C4-2B (cell line): Measurements from ENCODE around the gene AUNIP.
"Not testable (repeated sequence)": the region's sequence is repeated elsewhere in the genome, so short reads cannot be mapped to it uniquely, and the experiment has no call there.

Source experiments
- H3K27ac ChIP-seq: fragments of 450-650 bp; 2 replicates; pipeline ENCODE4 v1.5.1; 2017
- ZFX ChIP-seq: fragments of 450-650 bp; IDR thresholded peaks from 2 replicates; pipeline ENCODE4 v1.6.1; 2017
- TF ChIP-seq, protein P1 (sequence below): fragments of 450-650 bp; conservative IDR thresholded peaks from 2 replicates; pipeline ENCODE4 v1.5.1; 2017; ENCODE audit warnings: mild to moderate bottlenecking

The AUNIP gene

DNA sequence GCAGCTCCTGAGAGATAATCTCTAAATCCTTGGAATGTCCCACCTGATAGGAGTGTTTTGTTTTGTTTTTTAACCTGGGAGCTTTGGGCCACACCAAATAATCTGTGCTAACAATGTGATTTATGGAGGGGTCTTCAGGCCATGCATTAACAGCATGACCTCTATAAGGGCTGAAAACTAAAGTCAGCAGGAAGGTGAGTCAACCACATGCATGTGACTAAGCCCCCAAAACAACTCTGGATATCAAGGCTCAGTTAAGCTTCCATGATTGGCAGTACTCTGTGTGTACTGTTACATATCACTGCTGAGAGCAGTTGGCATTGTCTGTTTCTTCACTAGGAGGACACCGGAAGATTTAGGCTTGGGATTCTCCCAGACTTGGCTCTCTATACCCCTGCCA is 10.7 kb downstream of the AUNIP start:
- H3K27ac ChIP-seq = no peak overlapping the region
- TF ChIP-seq, protein P1, sequence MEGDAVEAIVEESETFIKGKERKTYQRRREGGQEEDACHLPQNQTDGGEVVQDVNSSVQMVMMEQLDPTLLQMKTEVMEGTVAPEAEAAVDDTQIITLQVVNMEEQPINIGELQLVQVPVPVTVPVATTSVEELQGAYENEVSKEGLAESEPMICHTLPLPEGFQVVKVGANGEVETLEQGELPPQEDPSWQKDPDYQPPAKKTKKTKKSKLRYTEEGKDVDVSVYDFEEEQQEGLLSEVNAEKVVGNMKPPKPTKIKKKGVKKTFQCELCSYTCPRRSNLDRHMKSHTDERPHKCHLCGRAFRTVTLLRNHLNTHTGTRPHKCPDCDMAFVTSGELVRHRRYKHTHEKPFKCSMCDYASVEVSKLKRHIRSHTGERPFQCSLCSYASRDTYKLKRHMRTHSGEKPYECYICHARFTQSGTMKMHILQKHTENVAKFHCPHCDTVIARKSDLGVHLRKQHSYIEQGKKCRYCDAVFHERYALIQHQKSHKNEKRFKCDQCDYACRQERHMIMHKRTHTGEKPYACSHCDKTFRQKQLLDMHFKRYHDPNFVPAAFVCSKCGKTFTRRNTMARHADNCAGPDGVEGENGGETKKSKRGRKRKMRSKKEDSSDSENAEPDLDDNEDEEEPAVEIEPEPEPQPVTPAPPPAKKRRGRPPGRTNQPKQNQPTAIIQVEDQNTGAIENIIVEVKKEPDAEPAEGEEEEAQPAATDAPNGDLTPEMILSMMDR = no peak
- TF ChIP-seq ZFX = no peak

DNA sequence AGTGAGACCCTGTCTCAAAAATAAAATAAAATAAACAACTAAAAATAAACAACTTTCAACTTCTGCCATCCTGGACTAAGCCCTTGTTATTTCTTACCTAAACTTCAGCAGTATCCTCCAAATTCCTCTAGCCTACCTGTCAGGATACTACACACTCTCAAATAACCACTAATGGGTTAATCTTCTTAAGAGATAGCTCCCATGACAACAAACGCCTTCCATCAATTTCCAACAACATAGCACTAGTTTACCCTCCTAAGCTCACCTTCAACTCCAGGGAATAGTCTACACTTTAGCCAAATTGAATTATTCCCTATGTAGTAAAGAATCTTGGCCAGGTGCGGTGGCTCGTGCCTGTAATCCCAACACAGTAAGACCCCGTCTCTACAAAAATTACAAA is 11.3 kb downstream of the AUNIP start:
- TF ChIP-seq, protein P1 = no peak
- TF ChIP-seq ZFX = no peak
- no peak overlapping the region for H3K27ac ChIP-seq

DNA sequence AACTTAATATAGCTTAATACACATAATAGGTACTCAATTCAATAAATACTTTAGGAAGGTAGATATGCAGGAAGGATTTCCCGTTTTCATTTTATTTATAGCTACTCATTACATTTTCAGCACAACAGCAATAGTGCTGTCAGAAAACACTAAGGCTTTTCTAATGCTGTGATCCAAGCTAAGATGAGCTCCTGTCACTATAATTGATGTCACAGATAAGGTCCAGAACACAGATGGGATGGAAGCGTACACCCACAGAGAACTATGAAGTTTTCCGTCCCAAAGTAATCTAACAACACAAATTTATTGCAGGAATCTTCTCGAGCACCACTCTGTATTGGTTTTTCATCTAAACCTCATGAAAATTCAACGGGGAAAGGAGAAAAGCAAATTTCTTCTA is 13.6 kb downstream of the AUNIP start:
- TF ChIP-seq, protein P1 = no peak
- no peak for TF ChIP-seq ZFX
- no peak overlapping the region for H3K27ac ChIP-seq

DNA sequence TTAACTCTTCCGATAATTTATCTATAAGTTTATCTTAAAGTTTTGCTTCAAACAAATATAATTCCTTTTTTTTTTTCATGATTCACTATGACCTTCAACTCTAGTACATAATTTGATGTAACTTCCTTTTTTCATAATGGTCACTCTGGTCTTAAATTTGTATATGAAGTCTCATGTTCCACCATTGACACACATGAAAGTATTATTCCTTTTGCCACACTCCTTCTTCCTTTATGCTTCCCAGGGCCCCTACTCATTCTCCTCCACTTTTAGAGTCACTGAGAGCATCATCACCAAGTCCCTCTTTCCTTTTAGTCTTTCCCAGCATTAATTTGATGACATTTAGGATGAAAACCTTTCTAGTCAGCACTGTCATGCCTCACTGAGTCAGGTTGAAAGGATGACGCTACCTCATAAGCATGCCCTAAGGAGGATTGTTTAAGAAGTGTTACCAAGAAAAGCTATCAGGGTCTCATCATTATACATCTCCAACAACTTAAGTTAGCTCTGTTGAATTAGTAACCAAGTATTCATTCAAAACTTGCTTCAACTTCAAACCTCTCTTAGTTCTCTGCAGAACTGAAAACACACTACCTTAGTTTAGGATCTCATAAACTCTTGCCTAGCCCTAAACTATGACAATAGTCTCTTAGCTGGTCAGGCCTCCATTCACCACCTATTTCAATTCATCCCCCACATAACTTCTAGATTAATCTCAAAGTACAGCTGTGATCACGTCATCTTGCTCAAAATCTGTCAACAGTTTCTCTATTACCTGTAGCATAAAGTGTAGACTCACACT is 14.5 kb downstream of the AUNIP start:
- TF ChIP-seq, protein P1 = no peak
- no peak overlapping the region for H3K27ac ChIP-seq

DNA sequence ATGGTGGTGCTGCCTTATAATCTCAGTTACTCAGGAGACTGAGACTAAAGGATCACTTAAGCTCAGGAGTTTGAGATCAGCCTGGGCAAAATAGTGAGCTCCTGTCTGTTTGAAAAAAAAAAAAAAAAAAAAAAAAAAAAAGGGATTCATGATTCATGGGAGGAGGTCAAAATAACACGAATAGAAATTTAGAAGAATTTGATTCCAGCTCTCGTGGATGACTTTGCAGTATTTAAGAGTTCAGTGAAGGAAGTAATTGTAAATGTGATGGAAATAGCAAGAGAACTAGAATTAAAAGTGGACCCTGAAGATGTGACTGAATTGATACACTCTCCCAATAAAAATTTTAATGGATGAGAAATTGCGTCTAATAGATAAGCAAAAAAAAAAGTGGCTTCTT is 15.8 kb downstream of the AUNIP start:
- H3K27ac ChIP-seq = no peak overlapping the region
- TF ChIP-seq, protein P1 = no peak
- TF ChIP-seq ZFX = no peak

DNA sequence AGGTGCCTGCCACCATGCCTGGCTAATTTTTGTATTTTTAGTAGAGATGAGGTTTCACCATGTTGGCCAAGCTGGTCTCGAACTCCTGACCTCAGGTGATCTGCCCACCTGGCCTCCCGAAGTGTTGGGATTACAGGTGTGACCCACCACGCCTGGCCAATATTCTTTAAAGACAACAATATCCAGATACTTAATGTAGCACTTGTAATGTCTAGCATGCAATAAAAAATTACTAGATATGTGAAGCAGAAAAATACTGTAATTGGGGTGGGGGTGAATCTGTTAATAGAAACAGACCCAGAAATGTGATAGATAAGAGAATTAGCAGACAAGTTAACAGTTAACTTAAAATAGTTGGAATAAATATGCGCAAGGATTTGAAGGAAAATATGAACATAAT is 19.4 kb downstream of the AUNIP start:
- not testable (repeated sequence) for H3K27ac ChIP-seq

DNA sequence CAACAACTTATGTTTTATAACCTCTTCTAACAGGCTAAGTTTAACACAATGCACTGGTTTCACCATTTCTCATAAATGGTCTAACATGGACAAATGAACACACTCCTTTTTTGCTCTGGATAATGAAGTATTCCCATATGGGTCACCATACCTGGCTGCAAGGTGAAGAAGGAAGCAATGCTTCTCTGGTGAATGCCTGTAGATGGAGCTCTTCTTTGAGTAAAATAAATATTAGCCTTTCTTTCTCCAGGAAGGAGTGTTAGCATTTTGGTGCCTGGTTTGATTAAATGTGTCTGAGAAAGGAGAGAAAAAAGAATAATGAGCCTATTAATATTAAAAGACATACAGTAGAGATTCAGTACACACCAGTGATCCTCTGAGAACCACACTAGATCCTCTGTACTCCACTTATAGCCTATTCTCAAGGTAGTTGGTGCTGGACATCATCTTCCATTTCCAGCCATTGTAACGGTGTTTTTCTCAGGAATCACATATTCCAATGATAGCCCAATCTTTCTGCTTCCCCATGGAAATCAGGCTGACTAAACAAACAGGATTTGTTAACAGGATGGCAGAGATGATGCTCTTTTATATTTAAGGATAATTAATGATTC is 21.9 kb downstream of the AUNIP start:
- TF ChIP-seq, protein P1 = peak; percentile 63
- no peak for TF ChIP-seq ZFX
- no peak overlapping the region for H3K27ac ChIP-seq

DNA sequence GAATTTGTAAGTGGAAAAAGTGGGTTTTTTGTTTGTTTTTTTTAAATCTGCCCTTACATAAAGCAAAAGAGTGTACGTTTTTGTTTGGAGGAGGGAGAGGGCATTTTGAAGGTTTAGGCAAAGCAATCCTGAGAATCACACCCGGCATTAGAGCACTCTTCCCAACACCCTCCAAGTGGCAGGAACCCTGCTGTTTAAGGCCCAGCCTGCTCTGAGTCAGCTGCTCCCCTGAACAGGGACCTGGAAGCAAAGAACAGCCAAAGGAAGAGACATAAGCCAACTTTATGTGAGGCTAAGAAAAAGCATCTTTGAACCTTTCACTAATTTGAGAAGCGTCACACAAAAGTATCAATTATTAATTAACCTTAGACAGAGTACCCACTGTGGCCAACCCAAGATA is 22.6 kb downstream of the AUNIP start:
- H3K27ac ChIP-seq = no peak overlapping the region
- TF ChIP-seq, protein P1 = no peak
- TF ChIP-seq ZFX = no peak
